Body of pancreas (tissue), 4 donors: ENCODE measurements around the gene TMEM204. TPM values are rescaled to one million over a fixed set of nuclear protein-coding genes. Genes with fewer than 3 reads are reported as not detected.

Experiments used
- ATAC-seq: fragments of 150-250 bp; one replicate; pipeline ENCODE4 v1.9.1; 2016
- DNase-seq, 4 donors: peaks; one replicate each; pipeline ENCODE4 v3.0.0-alpha.2; 2019
- H3K27ac ChIP-seq, 4 donors: fragments of 200-600 bp; sonication (generic); 1 replicate in 3 of 4; 2 replicates in 1 of 4; pipeline versions ENCODE4 v1.5.1 to v1.6.1; 2016 to 2019; ENCODE audit warnings: mild to moderate bottlenecking in 1 of 4, mixed read lengths in 1 of 4, moderate library complexity in 1 of 4
- H3K27me3 ChIP-seq, 2 donors: fragments of 200-600 bp; sonication (generic); one replicate each; pipeline ENCODE4 v1.6.0; 2016; ENCODE audit warnings: mild to moderate bottlenecking in 1 of 2
- H3K36me3 ChIP-seq, 2 donors: fragments of 200-600 bp; sonication (generic); replicated peaks in 1 of 2; 2 replicates each; pipeline ENCODE4 v1.5.1; 2016; ENCODE audit warnings: low read depth in 2 of 2; ENCODE audit not compliant: insufficient read depth in 1 of 2
- H3K4me1 ChIP-seq: fragments of 200-600 bp; sonication (generic); one replicate; pipeline ENCODE4 v1.6.0; 2016
- H3K4me3 ChIP-seq, 2 donors: fragments of 200-600 bp; sonication (generic); 1 replicate in 1 of 2; 2 replicates in 1 of 2; pipeline ENCODE4 v1.5.1; 2016 to 2019
- H3K9me3 ChIP-seq, 3 donors: fragments of 200-600 bp; sonication (generic); 1 replicate in 2 of 3; 2 replicates in 1 of 3; pipeline ENCODE4 v1.5.1; 2016
- POLR2A ChIP-seq, 3 donors: fragments of 450-650 bp; IDR thresholded peaks; one replicate each; pipeline ENCODE4 v1.6.1; 2016; ENCODE audit warnings: antibody characterized with exemption in 3 of 3, mild to moderate bottlenecking in 2 of 3
- WGBS, 2 donors: methylation state at CpG; one replicate each; pipeline ENCODE4 v1.1.5; 2017; 5-methylcytosine and 5-hydroxymethylcytosine counted together
- intact Hi-C: fragments of 100-400 bp; cut with DNase I; formaldehyde crosslinking; loops from one replicate; pipeline ENCODE4 v1.15.1; 2023
- total RNA-seq, 2 donors: library from RNA; depleted of rRNA; stranded (reverse); fragments of >200 nt; gene quantifications; one replicate each; pipeline ENCODE4 v1.1.0, GENCODE V29; 2016
- TF ChIP-seq, protein P1 (sequence below), 7 experiments: fragments of 450-650 bp in 4 of 7; fragments of 200-600 bp in 3 of 7; sonication (generic) in 3 of 7; IDR thresholded peaks; one replicate each; pipeline ENCODE4 v1.5.1; 2016 to 2019; ENCODE audit warnings: antibody characterized with exemption in 7 of 7

The TMEM204 gene
- total RNA-seq, 2 donors from 2014 or later, result 23.6 to 25.1 TPM

DNA sequence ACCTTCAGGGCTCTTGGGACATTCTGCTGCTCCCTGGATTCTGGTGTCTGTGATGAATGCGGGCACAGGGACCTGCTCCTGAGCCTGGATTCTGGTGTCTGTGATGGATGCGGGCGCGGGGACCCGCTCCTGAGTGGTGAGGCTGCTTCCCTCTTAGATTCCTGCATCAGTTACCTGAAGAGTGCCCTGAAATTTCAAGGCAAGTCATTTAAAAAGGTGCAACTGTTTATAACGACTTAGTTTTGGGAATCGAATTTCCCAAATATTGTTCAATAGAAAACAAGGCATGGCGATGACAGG lies 7.0 kb downstream of the TMEM204 start:
- H3K27me3 ChIP-seq, result no peaks in the 10 kb centered on the region
- no peak for DNase-seq
- 88 to 89% methylated on average over 8 of the region's 8 CpGs for WGBS, 2 donors
- H3K36me3 ChIP-seq, result no peaks in the 10 kb centered on the region
- TF ChIP-seq, protein P1, sequence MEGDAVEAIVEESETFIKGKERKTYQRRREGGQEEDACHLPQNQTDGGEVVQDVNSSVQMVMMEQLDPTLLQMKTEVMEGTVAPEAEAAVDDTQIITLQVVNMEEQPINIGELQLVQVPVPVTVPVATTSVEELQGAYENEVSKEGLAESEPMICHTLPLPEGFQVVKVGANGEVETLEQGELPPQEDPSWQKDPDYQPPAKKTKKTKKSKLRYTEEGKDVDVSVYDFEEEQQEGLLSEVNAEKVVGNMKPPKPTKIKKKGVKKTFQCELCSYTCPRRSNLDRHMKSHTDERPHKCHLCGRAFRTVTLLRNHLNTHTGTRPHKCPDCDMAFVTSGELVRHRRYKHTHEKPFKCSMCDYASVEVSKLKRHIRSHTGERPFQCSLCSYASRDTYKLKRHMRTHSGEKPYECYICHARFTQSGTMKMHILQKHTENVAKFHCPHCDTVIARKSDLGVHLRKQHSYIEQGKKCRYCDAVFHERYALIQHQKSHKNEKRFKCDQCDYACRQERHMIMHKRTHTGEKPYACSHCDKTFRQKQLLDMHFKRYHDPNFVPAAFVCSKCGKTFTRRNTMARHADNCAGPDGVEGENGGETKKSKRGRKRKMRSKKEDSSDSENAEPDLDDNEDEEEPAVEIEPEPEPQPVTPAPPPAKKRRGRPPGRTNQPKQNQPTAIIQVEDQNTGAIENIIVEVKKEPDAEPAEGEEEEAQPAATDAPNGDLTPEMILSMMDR (IDR thresholded peaks at IDR 0.05), result no peak
- TF ChIP-seq POLR2A (IDR thresholded peaks at IDR 0.05), result no peak
- no peak for ATAC-seq
- no peak overlapping the region for H3K4me3 ChIP-seq
- no peaks in the 10 kb centered on the region for H3K9me3 ChIP-seq
- H3K4me1 ChIP-seq, result no peaks in the 10 kb centered on the region
- intact Hi-C loops, result no loop called here
- no peak overlapping the region for H3K27ac ChIP-seq

DNA sequence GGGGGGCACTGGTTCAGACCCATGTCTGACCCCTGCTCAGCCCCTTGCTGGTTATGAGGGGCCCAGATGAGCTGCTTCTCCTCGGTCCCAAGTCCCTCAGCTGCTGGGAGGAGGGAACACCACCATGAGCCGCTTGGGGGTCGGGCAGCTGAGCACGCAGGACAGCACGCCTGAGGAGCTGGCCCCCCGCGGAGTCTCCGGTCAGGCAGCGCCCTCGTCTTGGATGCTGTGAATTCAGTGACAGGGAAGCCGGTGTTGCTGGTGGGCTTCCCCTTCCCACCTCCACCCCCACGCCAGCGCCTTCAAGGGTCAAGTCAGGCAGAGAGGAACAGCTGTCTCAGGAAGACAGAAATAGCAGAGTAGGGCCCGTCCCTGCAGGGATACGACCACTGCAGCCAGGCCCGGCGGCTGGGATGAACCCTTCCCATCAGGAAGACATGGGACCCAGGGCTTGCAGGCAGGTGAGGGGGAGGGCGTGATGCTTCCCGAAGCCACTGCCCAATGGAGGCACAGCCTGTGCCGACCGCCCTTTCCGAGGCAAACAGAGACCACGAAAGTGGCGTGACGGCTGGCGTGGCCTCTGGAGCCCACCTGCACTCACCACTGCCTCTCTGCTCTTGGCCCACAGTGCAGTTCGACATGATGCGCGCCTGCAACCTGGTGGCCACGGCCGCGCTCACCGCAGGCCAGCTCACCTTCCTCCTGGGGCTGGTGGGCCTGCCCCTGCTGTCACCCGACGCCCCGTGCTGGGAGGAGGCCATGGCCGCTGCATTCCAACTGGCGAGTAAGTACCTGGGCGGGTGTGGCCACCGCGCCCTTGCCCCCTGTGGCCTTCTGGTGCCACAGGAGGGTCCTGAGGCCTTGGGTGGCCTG lies 8.1 kb downstream of the TMEM204 start:
- no peaks in the 10 kb centered on the region for H3K4me1 ChIP-seq
- peak overlapping the region in 1 of 4 donors; percentile 12 for H3K27ac ChIP-seq
- no peaks in the 10 kb centered on the region for H3K9me3 ChIP-seq
- DNase-seq, result no peak
- TF ChIP-seq, protein P1 (IDR thresholded peaks at IDR 0.05), result no peak
- no peak for TF ChIP-seq POLR2A (IDR thresholded peaks at IDR 0.05)
- no peaks in the 10 kb centered on the region for H3K27me3 ChIP-seq
- H3K4me3 ChIP-seq, result no peak overlapping the region
- 92 to 94% methylated on average over 15 to 38 of the region's 41 CpGs for WGBS, 2 donors
- no peaks in the 10 kb centered on the region for H3K36me3 ChIP-seq
- intact Hi-C loops, result no loop called here
- no peak for ATAC-seq

DNA sequence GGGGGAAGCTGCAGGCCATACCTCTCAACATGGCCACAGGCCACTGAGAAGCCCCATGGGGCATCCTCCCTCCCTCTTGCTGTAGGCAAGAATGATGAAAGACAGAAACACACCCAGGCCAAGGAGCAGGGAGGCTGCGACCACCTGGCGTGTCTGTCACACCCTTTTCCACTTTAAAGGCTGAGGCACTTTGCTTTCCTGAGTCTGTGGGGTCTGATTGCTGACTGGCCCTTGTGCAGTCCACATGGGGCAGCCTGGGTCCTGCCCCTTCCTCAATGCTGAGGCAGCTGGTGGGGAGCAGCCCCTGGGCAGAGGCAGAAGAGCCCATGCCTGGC lies 8.7 kb downstream of the TMEM204 start:
- no peaks in the 10 kb centered on the region for H3K36me3 ChIP-seq
- no peak overlapping the region for H3K4me3 ChIP-seq
- no peak for TF ChIP-seq POLR2A (IDR thresholded peaks at IDR 0.05)
- ATAC-seq, result no peak
- peak overlapping the region in 1 of 4 donors; percentile 55 for H3K27ac ChIP-seq
- H3K27me3 ChIP-seq, result no peaks in the 10 kb centered on the region
- intact Hi-C loops, result no loop called here
- WGBS, 2 donors, result 94 to 100% methylated on average over 2 of the region's 2 CpGs
- DNase-seq, result no peak
- no peaks in the 10 kb centered on the region for H3K4me1 ChIP-seq
- H3K9me3 ChIP-seq, result no peaks in the 10 kb centered on the region

DNA sequence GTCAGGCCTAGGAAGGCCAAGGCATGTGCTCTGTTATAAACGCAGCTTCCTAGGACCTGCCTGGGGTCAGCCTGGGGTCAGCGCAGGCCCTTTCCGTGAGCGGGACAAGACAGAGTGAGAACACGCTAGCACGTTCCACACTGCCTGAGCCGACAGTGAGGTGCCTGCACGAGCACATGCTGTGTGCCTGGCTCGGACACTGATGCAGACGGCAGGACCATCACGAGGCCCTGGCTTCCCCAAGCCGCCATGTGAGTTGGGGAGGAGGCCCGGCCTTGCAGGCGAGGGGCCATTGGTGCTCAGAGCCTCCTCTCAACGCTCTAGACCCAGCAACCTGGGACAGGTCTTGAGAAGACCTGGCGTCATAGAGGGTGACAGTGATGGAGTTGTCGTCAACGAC lies 9.1 kb downstream of the TMEM204 start:
- Histone ChIP-seq H3K4me3 (no peak overlapping the region), H3K27ac (peak overlapping the region in 2 of 4 donors; percentile 55 to 65), H3K4me1 (no peaks in the 10 kb centered on the region), H3K27me3 (no peaks in the 10 kb centered on the region), H3K36me3 (no peaks in the 10 kb centered on the region), H3K9me3 (no peaks in the 10 kb centered on the region)
- DNase-seq, result no peak
- TF ChIP-seq, protein P1 (IDR thresholded peaks at IDR 0.05), result no peak
- no peak for TF ChIP-seq POLR2A (IDR thresholded peaks at IDR 0.05)
- intact Hi-C loops, result no loop called here
- ATAC-seq, result no peak
- WGBS, 2 donors, result 85 to 92% methylated on average over 12 to 18 of the region's 18 CpGs

DNA sequence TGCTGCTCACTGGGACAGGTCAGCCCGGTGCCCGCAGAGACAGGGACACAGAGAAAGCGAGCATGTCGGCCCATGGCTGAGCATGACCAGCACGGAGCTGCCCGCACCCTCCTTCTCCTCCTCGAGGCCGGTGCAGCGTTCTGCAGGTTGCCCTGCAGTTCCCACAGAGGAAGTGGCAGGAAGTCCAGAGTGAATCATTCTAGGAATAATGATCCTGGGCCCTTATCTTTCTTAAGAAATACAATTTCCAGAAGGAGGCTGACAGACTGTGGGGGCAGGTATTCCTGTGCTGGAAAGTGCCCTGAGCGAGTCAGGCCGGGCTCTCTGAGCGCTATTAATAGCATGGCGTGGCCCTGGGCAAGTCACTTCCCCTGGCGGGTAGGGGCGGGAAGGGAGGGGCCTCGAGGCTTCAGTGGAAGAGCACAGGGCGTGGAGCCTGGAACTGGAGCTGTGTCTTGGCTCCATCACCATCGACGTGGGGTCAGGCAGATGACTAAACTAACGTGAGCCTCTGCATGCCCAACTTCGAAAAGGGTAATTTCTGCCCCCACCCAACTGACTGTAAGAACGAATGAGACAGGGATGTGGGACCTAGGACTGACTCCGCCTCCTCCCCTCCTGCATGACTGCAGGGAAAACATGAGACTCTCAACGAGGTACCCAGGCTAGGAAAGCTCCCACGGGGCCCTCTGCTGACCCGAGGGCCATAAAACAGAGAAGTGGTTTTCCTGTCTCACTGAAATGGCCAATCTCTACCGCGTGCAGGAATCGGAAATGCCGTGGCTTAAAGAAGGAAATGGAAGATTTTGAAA lies 9.8 kb downstream of the TMEM204 start:
- peak; percentile 48 for ATAC-seq
- DNase-seq, result peak in 3 of 4 donors; percentile 29 to 61 (median 36)

More for the DNA sequence above, 9.8 kb downstream of the TMEM204 start:
- Histone ChIP-seq H3K27me3 (no peaks in the 10 kb centered on the region), H3K36me3 (no peaks in the 10 kb centered on the region), H3K4me3 (no peak overlapping the region), H3K4me1 (no peaks in the 10 kb centered on the region), H3K9me3 (no peaks in the 10 kb centered on the region), H3K27ac (peak overlapping the region in 2 of 4 donors; percentile 55 to 65)
- 59 to 68% methylated on average over 23 to 30 of the region's 30 CpGs for WGBS, 2 donors
- intact Hi-C loops, result no loop called here
- TF ChIP-seq, protein P1 (IDR thresholded peaks at IDR 0.05), result no peak
- TF ChIP-seq POLR2A (IDR thresholded peaks at IDR 0.05), result no peak
